ENCODE results near the gene TMEM250. TPM values are rescaled to one million over a fixed set of nuclear protein-coding genes. Genes with fewer than 3 reads are reported as not detected.

TMEM250 gene
- total and polyA plus RNA-seq, 9 of the 15 experiments (the other 6 are each of a cell fraction or from before 2014, with no cell fraction given) = 0.32 to 44.6 (median 12.2) TPM

- Histone ChIP-seq H3K79me2 (ENCODE audit: control insufficient read depth, insufficient read depth, low read length) (no peaks in the 10 kb centered on the region), H2AFZ (ENCODE audit: low read depth, low read length) (no peak overlapping the region), H3K9me3 (replicated peaks; ENCODE audit: control insufficient read depth, insufficient read depth, low read depth, low read length) (peaks cover 3% of the 10 kb centered on the region; the same call in 1 of the 2 replicates), H3K9me1 (ENCODE audit: control insufficient read depth, insufficient read depth, low read length) (no peaks in the 10 kb centered on the region), H3K4me3 (no peak overlapping the region), H3K27me3 (ENCODE audit: control insufficient read depth in 2 of 2, insufficient read depth in 2 of 2, low read length in 2 of 2) (peaks cover 57 to 70% of the 10 kb centered on the region in 2 experiments), H3K36me3 (ENCODE audit: control insufficient read depth, insufficient read depth, low read length) (no peaks in the 10 kb centered on the region), H4K20me1 (replicated peaks; ENCODE audit: control insufficient read depth, insufficient read depth, low read length) (peaks cover 3% of the 10 kb centered on the region; the same call in 1 of the 2 replicates), H3K4me1 (replicated peaks in 1 of 2; ENCODE audit: control insufficient read depth in 2 of 2, insufficient read depth in 2 of 2, low read length in 2 of 2) (peaks cover 0 to 17% of the 10 kb centered on the region in 2 experiments; a peak in 2 of 5 replicates), H3K4me2 (ENCODE audit: insufficient read depth, low read length) (no peak overlapping the region), H3K27ac (ENCODE audit: extremely low read depth, low read depth, low read length) (no peak overlapping the region), H3K9ac (ENCODE audit: insufficient read depth in 1 of 2, low read depth in 2 of 2, low read length in 2 of 2) (no peak overlapping the region)
- no peak for ATAC-seq
- CTCF ChIA-PET (ENCODE audit: low intra/inter-chr PET ratio) = interaction anchor here (0.6 kb wide), 1 partner anchor 70 kb away, joined by 3 read pairs; no protein-coding TSS in a partner anchor
- DNase-seq (ENCODE audit: extremely low read depth in 1 of 4, low spot score in 3 of 4) = no peak
- POLR2A ChIA-PET = no interaction called here
- no TSS peak for BruUV-seq (replicated peaks)
- no peak for FAIRE-seq
- 34% methylated on average over 11 of the region's 16 CpGs for WGBS (ENCODE audit: insufficient coverage, low coverage, missing lambda C conversion rate)
- TF ChIP-seq KAT8 (IDR thresholded peaks at IDR 0.05; ENCODE audit: low read depth) = no peak
- no peak for TF ChIP-seq BCL6 (CRISPR knock-in tag; IDR thresholded peaks at IDR 0.05)
- TF ChIP-seq NFE2 (IDR thresholded peaks at IDR 0.05; ENCODE audit: low read depth) = no peak
- no peak for TF ChIP-seq CEBPB (tag; IDR thresholded peaks at IDR 0.05)
- no peak for TF ChIP-seq NFYB (IDR thresholded peaks at IDR 0.05; ENCODE audit: extremely low read depth, insufficient read length)
- intact Hi-C loops (cut with micrococcal nuclease) (no loop called here), in situ Hi-C loops (cut with MboI) (no loop called here)
Measured at GRCh38 chr9:136159851-136160250, 41.2 kb upstream of the TMEM250 start.

DNA sequence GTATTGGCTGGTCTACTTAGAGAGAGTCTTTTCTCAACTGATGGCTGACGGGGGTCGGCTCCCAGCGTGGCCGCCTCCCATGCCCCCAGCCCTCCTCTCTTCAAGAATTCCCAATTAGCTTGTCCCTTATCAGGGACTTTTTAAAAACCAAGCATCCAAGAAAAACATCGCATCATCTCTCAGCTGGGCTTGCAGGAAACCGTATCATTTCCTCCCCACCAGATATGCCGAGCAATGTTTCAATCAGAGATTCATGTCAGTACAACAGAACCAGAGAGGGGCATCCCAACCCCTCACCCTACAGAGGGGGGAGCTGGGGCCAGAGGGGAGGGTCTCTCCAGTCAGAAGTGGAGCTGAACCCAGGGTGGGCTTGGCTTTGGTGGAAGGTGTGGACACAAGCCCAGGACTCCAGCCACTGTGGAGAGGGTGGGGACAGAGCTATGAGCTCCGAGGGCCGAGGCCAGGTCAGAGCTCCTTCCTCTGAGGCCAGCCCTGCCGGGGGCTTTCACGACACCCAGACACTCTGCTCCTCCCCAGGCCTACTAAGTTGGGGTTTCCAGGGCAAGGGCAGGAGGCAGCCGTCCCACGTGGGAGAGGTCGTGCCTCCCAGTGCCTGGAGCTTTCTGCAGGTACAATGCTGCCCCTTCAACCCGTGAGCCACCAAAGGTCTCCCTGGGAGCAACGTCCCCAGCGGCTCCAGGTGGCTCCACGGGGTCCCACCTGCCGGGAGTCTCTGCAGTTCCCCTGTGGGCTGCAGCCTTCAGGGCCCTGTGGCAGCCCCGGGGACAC lies 39.0 kb upstream of the TMEM250 start:
- Histone ChIP-seq H3K36me3 (ENCODE audit: control insufficient read depth, insufficient read depth, low read length) (no peaks in the 10 kb centered on the region), H3K9ac (ENCODE audit: insufficient read depth in 1 of 2, low read depth in 2 of 2, low read length in 2 of 2) (no peak overlapping the region), H3K4me3 (no peak overlapping the region), H3K4me1 (replicated peaks in 1 of 2; ENCODE audit: control insufficient read depth in 2 of 2, insufficient read depth in 2 of 2, low read length in 2 of 2) (peaks cover 0 to 27% of the 10 kb centered on the region in 2 experiments; a peak in 2 of 5 replicates), H3K4me2 (ENCODE audit: insufficient read depth, low read length) (no peak overlapping the region), H3K79me2 (ENCODE audit: control insufficient read depth, insufficient read depth, low read length) (no peaks in the 10 kb centered on the region), H4K20me1 (replicated peaks; ENCODE audit: control insufficient read depth, insufficient read depth, low read length) (peaks cover 3% of the 10 kb centered on the region; the same call in 1 of the 2 replicates), H3K27ac (ENCODE audit: extremely low read depth, low read depth, low read length) (no peak overlapping the region), H3K9me1 (ENCODE audit: control insufficient read depth, insufficient read depth, low read length) (no peaks in the 10 kb centered on the region), H3K27me3 (ENCODE audit: control insufficient read depth in 2 of 2, insufficient read depth in 2 of 2, low read length in 2 of 2) (peaks cover 56 to 67% of the 10 kb centered on the region in 2 experiments), H3K9me3 (replicated peaks; ENCODE audit: control insufficient read depth, insufficient read depth, low read depth, low read length) (no peaks in the 10 kb centered on the region), H2AFZ (ENCODE audit: low read depth, low read length) (no peak overlapping the region)
- POLR2A ChIA-PET = interaction anchor here (0.6 kb wide), 1 partner anchor 105 kb away, joined by 3 read pairs; no protein-coding TSS in a partner anchor
- DNase-seq (ENCODE audit: extremely low read depth in 1 of 4, low spot score in 3 of 4) = no peak
- under 1% methylated on average over 19 of the region's 20 CpGs for WGBS (ENCODE audit: insufficient coverage, low coverage, missing lambda C conversion rate)
- BruUV-seq (replicated peaks) = no TSS peak
- CTCF ChIA-PET (ENCODE audit: low intra/inter-chr PET ratio) = no interaction called here
- no peak for ATAC-seq
- in situ Hi-C loops (cut with MboI) (no loop called here), intact Hi-C loops (cut with micrococcal nuclease) (no loop called here)
- FAIRE-seq = no peak
- no peak for TF ChIP-seq CSDE1 (IDR thresholded peaks at IDR 0.05)
- no peak for TF ChIP-seq MLLT1 (IDR thresholded peaks at IDR 0.05)
- no peak for TF ChIP-seq TSHZ1 (CRISPR knock-in tag; IDR thresholded peaks at IDR 0.05)
- TF ChIP-seq POLR2AphosphoS5 (IDR thresholded peaks at IDR 0.05; ENCODE audit: control insufficient read depth, insufficient read depth, low read depth, low read length) = no peak
- no peak for TF ChIP-seq CBX2 (IDR thresholded peaks at IDR 0.05; ENCODE audit: insufficient read depth, low read length, poor library complexity, severe bottlenecking)
